HepG2 (cell line): Measurements from ENCODE around the gene NUP85. TPM values are rescaled to one million over a fixed set of nuclear protein-coding genes. Genes with fewer than 3 reads are reported as not detected.
A peak's percentile ranks its signal among the peaks of the same experiment; 100 is the strongest.

Experiments used
- ATF7 ChIP-seq, 2 experiments: fragments of 450-650 bp in 1 of 2; sonication (generic) in 1 of 2; formaldehyde crosslinking in 1 of 2; IDR thresholded peaks; 2 replicates each; pipeline versions ENCODE4 v1.4.0 to v1.6.1; 2016 to 2020; ENCODE audit warnings: antibody characterized with exemption in 1 of 2, mild to moderate bottlenecking in 1 of 2, missing genetic modification reagents in 1 of 2
- CTCF ChIP-seq: sonication (generic); formaldehyde crosslinking; IDR thresholded peaks from 2 replicates; pipeline ENCODE4 v1.5.0; 2020; ENCODE audit warnings: mild to moderate bottlenecking, missing genetic modification reagents, moderate library complexity
- DMAP1 ChIP-seq: IDR thresholded peaks from 2 replicates; pipeline ENCODE4 v1.6.1; 2016
- FUBP1 ChIP-seq: sonication (generic); formaldehyde crosslinking; IDR thresholded peaks from 2 replicates; pipeline ENCODE4 v1.5.1; 2020; ENCODE audit warnings: missing genetic modification reagents, mild to moderate bottlenecking, borderline replicate concordance
- HOMEZ ChIP-seq: IDR thresholded peaks from 2 replicates; pipeline ENCODE4 v1.6.1; 2016; ENCODE audit warnings: low read depth
- PBX3 ChIP-seq: sonication (generic); formaldehyde crosslinking; IDR thresholded peaks from 2 replicates; pipeline ENCODE4 v1.8.1; 2023; ENCODE audit warnings: missing genetic modification reagents, inconsistent platforms, borderline replicate concordance
- SRF ChIP-seq: IDR thresholded peaks from 2 replicates; pipeline ENCODE4 v1.6.1; 2011; ENCODE audit warnings: mild to moderate bottlenecking, low read depth, low read length, moderate library complexity
- ZBTB1 ChIP-seq: sonication (generic); formaldehyde crosslinking; IDR thresholded peaks from 2 replicates; pipeline ENCODE4 v1.4.0; 2020; ENCODE audit warnings: missing genetic modification reagents, borderline replicate concordance
- ZBTB46 ChIP-seq: sonication (generic); formaldehyde crosslinking; IDR thresholded peaks from 2 replicates; pipeline ENCODE4 v1.4.0; 2020; ENCODE audit warnings: mild to moderate bottlenecking, missing genetic modification reagents, borderline replicate concordance
- ZMYM4 ChIP-seq: sonication (generic); formaldehyde crosslinking; IDR thresholded peaks from 2 replicates; pipeline ENCODE4 v1.8.1; 2023; ENCODE audit warnings: mild to moderate bottlenecking, missing genetic modification reagents
- ZNF17 ChIP-seq: sonication (generic); formaldehyde crosslinking; IDR thresholded peaks from 2 replicates; pipeline ENCODE4 v1.5.0; 2020; ENCODE audit warnings: mild to moderate bottlenecking, missing genetic modification reagents
- ZNF275 ChIP-seq: sonication (generic); formaldehyde crosslinking; IDR thresholded peaks from 2 replicates; pipeline ENCODE4 v1.8.0; 2022; ENCODE audit warnings: missing genetic modification reagents, mild to moderate bottlenecking, inconsistent platforms, borderline replicate concordance
- ZNF280D ChIP-seq: sonication (generic); formaldehyde crosslinking; IDR thresholded peaks from 2 replicates; pipeline ENCODE4 v1.5.1; 2020; ENCODE audit warnings: mild to moderate bottlenecking, missing genetic modification reagents
- ZNF530 ChIP-seq: sonication (generic); formaldehyde crosslinking; IDR thresholded peaks from 2 replicates; pipeline ENCODE4 v1.5.0; 2020; ENCODE audit warnings: low read depth, mild to moderate bottlenecking, missing genetic modification reagents
- polyA plus RNA-seq, 8 experiments: library from polyadenylated mRNA; depleted of rRNA in 3 of 8; stranded (reverse) in 7 of 8; unstranded in 1 of 8; fragments of >200 nt; fragmentation: Illumina TruSeq in 4 of 8; extraction: Trizol in 4 of 8; gene quantifications; 2 replicates each; pipeline versions ENCODE4 v1.2.1 to v1.2.3, GENCODE V29; 2011 to 2016; ENCODE audit warnings: low read depth in 4 of 8, missing spikeins in 1 of 8, mixed read lengths in 1 of 8; ENCODE audit not compliant: insufficient read depth in 1 of 8
- total RNA-seq, 5 experiments: library from RNA; depleted of rRNA; stranded (reverse); fragments of >200 nt; fragmentation: Illumina TruSeq; extraction: Trizol; gene quantifications; 2 replicates each; pipeline ENCODE4 v1.2.3, GENCODE V29; 2016; ENCODE audit warnings: low read depth in 1 of 5

The NUP85 gene
- total and polyA plus RNA-seq, 2 of the 13 experiments (the other 11 are each of a cell fraction or from before 2014, with no cell fraction given), result 89.1 to 124 TPM

GRCh38 chr17:75182569-75183436 lies 22.7 kb upstream of the NUP85 start, which contains the start of gene SUMO2 (continued):
- TF ChIP-seq PBX3 (CRISPR knock-in tag), result no peak
- TF ChIP-seq ZNF275, result peak; percentile 76
- TF ChIP-seq SRF, result no peak
- no peak for TF ChIP-seq ZNF17 (CRISPR knock-in tag)
- peak; percentile 65 for TF ChIP-seq ZMYM4 (CRISPR knock-in tag)
- no peak for TF ChIP-seq HOMEZ (CRISPR knock-in tag)
- no peak for TF ChIP-seq ZNF530 (CRISPR knock-in tag)
- TF ChIP-seq ZNF280D (CRISPR knock-in tag), result peak; percentile 28; the same call in 1 of the 2 replicates
- TF ChIP-seq FUBP1 (CRISPR knock-in tag), result no peak
- TF ChIP-seq DMAP1, result peak; percentile 90
- no peak for TF ChIP-seq ZBTB46 (CRISPR knock-in tag)
- TF ChIP-seq ATF7 (IDR thresholded peaks at IDR 0.05), result no peak
- TF ChIP-seq ATF7 (CRISPR knock-in tag; IDR thresholded peaks at IDR 0.05), result no peak
- no peak for TF ChIP-seq ZBTB1 (CRISPR knock-in tag)
- TF ChIP-seq CTCF (CRISPR knock-in tag), result peak; percentile 12; the same call in 1 of the 2 replicates
